Measurements from ENCODE around the gene EIF1B.

Gene EIF1B

GRCh38 chr3:40309925-40310695 lies 603 bp downstream of the EIF1B start:
- H3K4me1 Mint-ChIP-seq: peaks cover 23% of the 10 kb centered on the region
- no peaks in the 10 kb centered on the region for H3K27me3 Mint-ChIP-seq (ENCODE audit: low read depth)
- TF ChIP-seq CTCF (IDR thresholded peaks at IDR 0.05; ENCODE audit: unreplicated experiment in 3 of 3): no peak
- peak overlapping the region; percentile 97 to 100 (median 99) for H3K4me3 Mint-ChIP-seq
- peaks cover 40% of the 10 kb centered on the region for H3K36me3 Mint-ChIP-seq (ENCODE audit: low read depth)
- H3K27ac Mint-ChIP-seq: peak overlapping the region; percentile 98 to 100 (median 99)
- no peaks in the 10 kb centered on the region for H3K9me3 Mint-ChIP-seq

- Mint-ChIP-seq H3K27ac (peak overlapping the region; percentile 98 to 100 (median 99)), H3K4me3 (peak overlapping the region; percentile 97 to 100 (median 99)), H3K4me1 (peaks cover 23% of the 10 kb centered on the region), H3K27me3 (ENCODE audit: low read depth) (no peaks in the 10 kb centered on the region), H3K9me3 (no peaks in the 10 kb centered on the region), H3K36me3 (ENCODE audit: low read depth) (peaks cover 40% of the 10 kb centered on the region)
- no peak for TF ChIP-seq CTCF (IDR thresholded peaks at IDR 0.05; ENCODE audit: unreplicated experiment in 3 of 3)
Observed at GRCh38 chr3:40310705-40311104, 1.2 kb downstream of the EIF1B start.

- Mint-ChIP-seq H3K27ac (peak overlapping the region in 1 of 3 experiments; percentile 35), H3K27me3 (ENCODE audit: low read depth) (no peaks in the 10 kb centered on the region), H3K4me1 (peaks cover 23% of the 10 kb centered on the region), H3K36me3 (ENCODE audit: low read depth) (peaks cover 40% of the 10 kb centered on the region), H3K4me3 (no peak overlapping the region), H3K9me3 (no peaks in the 10 kb centered on the region)
- TF ChIP-seq CTCF (IDR thresholded peaks at IDR 0.05; ENCODE audit: unreplicated experiment in 3 of 3): no peak
Observed at GRCh38 chr3:40312661-40313226, 3.2 kb downstream of the EIF1B start.

- peaks cover 40% of the 10 kb centered on the region for H3K36me3 Mint-ChIP-seq (ENCODE audit: low read depth)
- H3K9me3 Mint-ChIP-seq: no peaks in the 10 kb centered on the region
- peaks cover 23% of the 10 kb centered on the region for H3K4me1 Mint-ChIP-seq
- peak overlapping the region in 2 of 3 experiments; percentile 1 to 43 for H3K27ac Mint-ChIP-seq
- no peak for TF ChIP-seq CTCF (IDR thresholded peaks at IDR 0.05; ENCODE audit: unreplicated experiment in 3 of 3)
- peak overlapping the region in 1 of 3 experiments; percentile 44 for H3K4me3 Mint-ChIP-seq
- no peaks in the 10 kb centered on the region for H3K27me3 Mint-ChIP-seq (ENCODE audit: low read depth)
Observed at GRCh38 chr3:40313975-40314860, 4.7 kb downstream of the EIF1B start.

GRCh38 chr3:40317061-40317855 lies 7.8 kb downstream of the EIF1B start:
- TF ChIP-seq CTCF (IDR thresholded peaks at IDR 0.05; ENCODE audit: unreplicated experiment in 3 of 3): peak; percentile 75 to 86 (median 77)
- Mint-ChIP-seq H3K4me3 (no peak overlapping the region), H3K9me3 (no peaks in the 10 kb centered on the region), H3K27ac (no peak overlapping the region), H3K36me3 (ENCODE audit: low read depth) (peaks cover 23% of the 10 kb centered on the region), H3K4me1 (peaks cover 6% of the 10 kb centered on the region), H3K27me3 (ENCODE audit: low read depth) (no peaks in the 10 kb centered on the region)

Measured in nephron (organoid).